ENCODE results near the gene MAP7.
"Not testable (repeated sequence)": the region's sequence is repeated elsewhere in the genome, so short reads cannot be mapped to it uniquely, and the experiment has no call there.

The MAP7 gene

GRCh38 chr6:136550330-136551071 lies at the start of gene MAP7:
TSS of gene MAP7 (minus strand) at chr6:136550422. CDS start at chr6:136550408, 14 bp downstream.
- H3K4me1 Mint-ChIP-seq = peaks cover 6% of the 10 kb centered on the region
- H3K9me3 Mint-ChIP-seq = no peaks in the 10 kb centered on the region
- peak; percentile 62 to 63 for DNase-seq
- H3K27me3 Mint-ChIP-seq = peaks cover 68% of the 10 kb centered on the region
- ATAC-seq = peak; percentile 91
- no peak within 1 kb of the TSS for H3K27ac Mint-ChIP-seq
- peak within 1 kb of the TSS; percentile 55 to 62 for H3K4me3 Mint-ChIP-seq

- Mint-ChIP-seq H3K27ac (no peak overlapping the region), H3K27me3 (no peaks in the 10 kb centered on the region), H3K4me1 (peaks cover 5% of the 10 kb centered on the region), H3K9me3 (no peaks in the 10 kb centered on the region), H3K4me3 (no peak overlapping the region)
- no peak for DNase-seq
- ATAC-seq = no peak
Measured at GRCh38 chr6:136599329-136600011, 49.2 kb upstream of the MAP7 start.

- Mint-ChIP-seq H3K4me1 (peaks cover 19% of the 10 kb centered on the region), H3K27ac (no peak overlapping the region), H3K27me3 (no peaks in the 10 kb centered on the region), H3K4me3 (no peak overlapping the region), H3K9me3 (no peaks in the 10 kb centered on the region)
- ATAC-seq = no peak
- DNase-seq = no peak
Measured at GRCh38 chr6:136598048-136598447, 47.8 kb upstream of the MAP7 start.

GRCh38 chr6:136594671-136595070 lies 44.4 kb upstream of the MAP7 start:
- Mint-ChIP-seq H3K4me3 (peak overlapping the region; percentile 71 to 76), H3K4me1 (peaks cover 20% of the 10 kb centered on the region), H3K9me3 (no peaks in the 10 kb centered on the region), H3K27me3 (no peaks in the 10 kb centered on the region), H3K27ac (peak overlapping the region; percentile 75 to 96)
- DNase-seq (no peak), ATAC-seq (no peak)

- DNase-seq (peak; percentile 31 to 71), ATAC-seq (peak; percentile 95)
- Mint-ChIP-seq H3K27ac (peak overlapping the region; percentile 75 to 96), H3K27me3 (no peaks in the 10 kb centered on the region), H3K4me1 (peaks cover 20% of the 10 kb centered on the region), H3K4me3 (peak overlapping the region; percentile 71 to 76), H3K9me3 (no peaks in the 10 kb centered on the region)
Measured at GRCh38 chr6:136593748-136594490, 43.7 kb upstream of the MAP7 start.

GRCh38 chr6:136592930-136593673 lies 42.9 kb upstream of the MAP7 start:
- Mint-ChIP-seq H3K4me3 (peak overlapping the region; percentile 71 to 76), H3K27ac (peak overlapping the region; percentile 75 to 87), H3K4me1 (peaks cover 20% of the 10 kb centered on the region), H3K9me3 (no peaks in the 10 kb centered on the region), H3K27me3 (no peaks in the 10 kb centered on the region)
- DNase-seq (no peak), ATAC-seq (no peak)

- H3K4me3 Mint-ChIP-seq = no peak overlapping the region
- H3K4me1 Mint-ChIP-seq = peaks cover 20% of the 10 kb centered on the region
- no peaks in the 10 kb centered on the region for H3K9me3 Mint-ChIP-seq
- H3K27me3 Mint-ChIP-seq = no peaks in the 10 kb centered on the region
- DNase-seq (no peak), ATAC-seq (no peak)
- no peak overlapping the region for H3K27ac Mint-ChIP-seq
Measured at GRCh38 chr6:136591617-136592016, 41.4 kb upstream of the MAP7 start.

- not testable (repeated sequence) for H3K27me3 Mint-ChIP-seq, H3K4me3 Mint-ChIP-seq, DNase-seq, ATAC-seq, H3K9me3 Mint-ChIP-seq
- Mint-ChIP-seq H3K27ac (peak overlapping the region in 1 of 2 donors; percentile 19), H3K4me1 (peaks cover 20% of the 10 kb centered on the region)
Measured at GRCh38 chr6:136590846-136591245, 40.6 kb upstream of the MAP7 start.

- DNase-seq (no peak), ATAC-seq (no peak)
- Mint-ChIP-seq H3K4me1 (no peaks in the 10 kb centered on the region), H3K4me3 (no peak overlapping the region), H3K27me3 (no peaks in the 10 kb centered on the region), H3K9me3 (no peaks in the 10 kb centered on the region), H3K27ac (no peak overlapping the region)
Measured at GRCh38 chr6:136587527-136587926, 37.3 kb upstream of the MAP7 start.

GRCh38 chr6:136586295-136586694 lies 36.1 kb upstream of the MAP7 start:
- H3K4me1 Mint-ChIP-seq = no peaks in the 10 kb centered on the region
- no peak overlapping the region for H3K4me3 Mint-ChIP-seq
- peak overlapping the region in 1 of 2 donors; percentile 23 for H3K27ac Mint-ChIP-seq
- no peaks in the 10 kb centered on the region for H3K27me3 Mint-ChIP-seq
- DNase-seq = no peak
- no peaks in the 10 kb centered on the region for H3K9me3 Mint-ChIP-seq
- no peak for ATAC-seq

- not testable (repeated sequence) for H3K27ac Mint-ChIP-seq, H3K4me3 Mint-ChIP-seq, ATAC-seq, DNase-seq, H3K27me3 Mint-ChIP-seq, H3K9me3 Mint-ChIP-seq, H3K4me1 Mint-ChIP-seq
Measured at GRCh38 chr6:136585523-136585922, 35.3 kb upstream of the MAP7 start.

- not testable (repeated sequence) for H3K4me3 Mint-ChIP-seq, ATAC-seq, H3K27ac Mint-ChIP-seq, DNase-seq, H3K27me3 Mint-ChIP-seq, H3K9me3 Mint-ChIP-seq, H3K4me1 Mint-ChIP-seq
Measured at GRCh38 chr6:136584290-136584689, 34.1 kb upstream of the MAP7 start.

- Mint-ChIP-seq H3K4me3 (no peak overlapping the region), H3K27me3 (no peaks in the 10 kb centered on the region), H3K9me3 (no peaks in the 10 kb centered on the region), H3K27ac (no peak overlapping the region), H3K4me1 (no peaks in the 10 kb centered on the region)
- ATAC-seq (no peak), DNase-seq (no peak)
Measured at GRCh38 chr6:136582711-136583471, 32.7 kb upstream of the MAP7 start.

GRCh38 chr6:136579800-136580199 lies 29.6 kb upstream of the MAP7 start:
- Mint-ChIP-seq H3K4me3 (no peak overlapping the region), H3K4me1 (no peaks in the 10 kb centered on the region), H3K27ac (no peak overlapping the region), H3K27me3 (no peaks in the 10 kb centered on the region), H3K9me3 (no peaks in the 10 kb centered on the region)
- ATAC-seq (no peak), DNase-seq (no peak)

GRCh38 chr6:136576821-136577220 lies 26.6 kb upstream of the MAP7 start:
- ATAC-seq = no peak
- no peak for DNase-seq
- H3K4me3 Mint-ChIP-seq = no peak overlapping the region
- no peaks in the 10 kb centered on the region for H3K4me1 Mint-ChIP-seq
- H3K27me3 Mint-ChIP-seq = no peaks in the 10 kb centered on the region
- peaks cover 3 to 6% of the 10 kb centered on the region in 2 donors for H3K9me3 Mint-ChIP-seq
- H3K27ac Mint-ChIP-seq = no peak overlapping the region
